OCI-LY1 (cell line): ENCODE measurements around the gene PLEKHD1.

ENCODE experiments used
- CTCF ChIP-seq: fragments of 200-600 bp; sonication (generic), shearing (Covaris generic); IDR thresholded peaks from 2 replicates; pipeline ENCODE4 v1.5.1; 2017; ENCODE audit warnings: mild to moderate bottlenecking, antibody characterized with exemption, low read length, moderate library complexity, mixed read lengths
- EZH2 ChIP-seq: fragments of 200-600 bp; sonication (generic), shearing (Covaris generic); IDR thresholded peaks from 2 replicates; pipeline ENCODE4 v1.8.0; 2017; ENCODE audit warnings: borderline replicate concordance, mixed run types, mild to moderate bottlenecking, antibody characterized with exemption, low read length, moderate library complexity, mixed read lengths

- TF ChIP-seq CTCF: no peak
- TF ChIP-seq EZH2: no peak
Observed at GRCh38 chr14:69569859-69570258, 85.3 kb downstream of the PLEKHD1 start.
